H9 (cell line): ENCODE measurements around the gene OR6S1. TPM values are rescaled to one million over a fixed set of nuclear protein-coding genes. Genes with fewer than 3 reads are reported as not detected.

Source experiments
- DNase-seq: peaks from one replicate; pipeline ENCODE4 v3.0.0-alpha.2; 2017
- H2AFZ ChIP-seq: one replicate; pipeline ENCODE4 v1.6.1; 2013; ENCODE audit warnings: mild to moderate bottlenecking, low read length, control low read depth, moderate library complexity
- H2AK5ac ChIP-seq: 2 replicates; pipeline ENCODE4 v1.6.1; 2013; ENCODE audit warnings: low read length, control low read depth, mixed read lengths; ENCODE audit not compliant: insufficient read length
- H2BK120ac ChIP-seq: one replicate; pipeline ENCODE4 v1.6.1; 2013; ENCODE audit warnings: low read depth, mild to moderate bottlenecking, low read length, control low read depth, inconsistent platforms; ENCODE audit not compliant: poor library complexity, severe bottlenecking
- H2BK12ac ChIP-seq: 2 replicates; pipeline ENCODE4 v1.6.1; 2013; ENCODE audit warnings: low read length, control low read depth, mixed read lengths, low read depth; ENCODE audit not compliant: insufficient read length
- H2BK15ac ChIP-seq: 2 replicates; pipeline ENCODE4 v1.6.1; 2013; ENCODE audit warnings: low read depth, low read length, control low read depth
- H2BK20ac ChIP-seq: one replicate; pipeline ENCODE4 v1.6.1; 2013; ENCODE audit warnings: low read depth, mild to moderate bottlenecking, low read length, control low read depth, inconsistent platforms; ENCODE audit not compliant: poor library complexity, severe bottlenecking
- H2BK5ac ChIP-seq: 2 replicates; pipeline ENCODE4 v1.6.1; 2013; ENCODE audit warnings: low read length, control low read depth, mixed read lengths; ENCODE audit not compliant: insufficient read length
- H3K14ac ChIP-seq: 2 replicates; pipeline ENCODE4 v1.6.1; 2013; ENCODE audit warnings: low read length, control low read depth; ENCODE audit not compliant: insufficient read depth
- H3K18ac ChIP-seq: 2 replicates; pipeline ENCODE4 v1.6.1; 2013; ENCODE audit warnings: low read depth, mild to moderate bottlenecking, mixed read lengths, low read length, control low read depth; ENCODE audit not compliant: insufficient read length
- H3K23ac ChIP-seq: 2 replicates; pipeline ENCODE4 v1.6.1; 2013; ENCODE audit warnings: low read length, control low read depth, mixed read lengths, low read depth; ENCODE audit not compliant: insufficient read length
- H3K23me2 ChIP-seq: 2 replicates; pipeline ENCODE4 v1.6.1; 2013; ENCODE audit warnings: low read depth, mild to moderate bottlenecking, mixed read lengths, low read length, control low read depth; ENCODE audit not compliant: insufficient read length, poor library complexity, severe bottlenecking
- H3K27ac ChIP-seq: 2 replicates; pipeline ENCODE4 v1.5.1; 2013; ENCODE audit warnings: low read length, control low read depth, mixed read lengths, low read depth; ENCODE audit not compliant: insufficient read length
- H3K27me3 ChIP-seq: 2 replicates; pipeline ENCODE4 v1.6.1; 2013; ENCODE audit warnings: low read length, control low read depth, inconsistent platforms; ENCODE audit not compliant: insufficient read depth
- H3K4ac ChIP-seq: 2 replicates; pipeline ENCODE4 v1.6.1; 2013; ENCODE audit warnings: low read depth, mild to moderate bottlenecking, control low read depth, inconsistent platforms, low read length, moderate library complexity
- H3K4me1 ChIP-seq: 2 replicates; pipeline ENCODE4 v1.6.1; 2013; ENCODE audit warnings: low read length, control low read depth, inconsistent platforms; ENCODE audit not compliant: insufficient read depth
- H3K4me2 ChIP-seq: 2 replicates; pipeline ENCODE4 v1.6.1; 2013; ENCODE audit warnings: low read length, control low read depth, mixed read lengths; ENCODE audit not compliant: insufficient read length, insufficient read depth
- H3K56ac ChIP-seq: 2 replicates; pipeline ENCODE4 v1.6.1; 2013; ENCODE audit warnings: low read depth, mild to moderate bottlenecking, mixed read lengths, low read length, control low read depth; ENCODE audit not compliant: insufficient read length
- H3K79me1 ChIP-seq: 2 replicates; pipeline ENCODE4 v1.6.1; 2013; ENCODE audit warnings: low read depth, mild to moderate bottlenecking, moderate library complexity, low read length, control low read depth, inconsistent platforms; ENCODE audit not compliant: insufficient read depth, poor library complexity, severe bottlenecking
- H3K79me2 ChIP-seq: 2 replicates; pipeline ENCODE4 v1.6.1; 2013; ENCODE audit warnings: low read length, control low read depth, inconsistent platforms; ENCODE audit not compliant: insufficient read depth
- H3K9ac ChIP-seq: 2 replicates; pipeline ENCODE4 v1.6.1; 2013; ENCODE audit warnings: low read length, control low read depth, mixed read lengths; ENCODE audit not compliant: insufficient read length; ENCODE audit errors: extremely low read depth
- H3K9me3 ChIP-seq: one replicate; pipeline ENCODE4 v1.6.1; 2013; ENCODE audit warnings: low read depth, low read length, inconsistent platforms; ENCODE audit not compliant: control insufficient read depth
- H3T11ph ChIP-seq: one replicate; pipeline ENCODE4 v1.6.1; 2013; ENCODE audit warnings: mild to moderate bottlenecking, low read length, control low read depth, inconsistent platforms
- H4K20me1 ChIP-seq: one replicate; pipeline ENCODE4 v1.6.1; 2013; ENCODE audit not compliant: control insufficient read depth, insufficient read length, insufficient read depth
- H4K5ac ChIP-seq: 2 replicates; pipeline ENCODE4 v1.6.1; 2013; ENCODE audit warnings: low read depth, mild to moderate bottlenecking, mixed read lengths, low read length, control low read depth; ENCODE audit not compliant: insufficient read length
- H4K8ac ChIP-seq: replicated peaks from 2 replicates; pipeline ENCODE4 v1.6.1; 2013; ENCODE audit warnings: low read length, control low read depth, mixed read lengths, low read depth; ENCODE audit not compliant: insufficient read length
- H4K91ac ChIP-seq: 2 replicates; pipeline ENCODE4 v1.6.1; 2013; ENCODE audit warnings: low read depth, mild to moderate bottlenecking, moderate library complexity, mixed read lengths, low read length, control low read depth; ENCODE audit not compliant: insufficient read length
- H3K27ac Mint-ChIP-seq, 3 experiments: 2 replicates in 2 of 3; 3 replicates in 1 of 3; pipeline ENCODE4 v1.8.0; 2020 to 2021; ENCODE audit warnings: mixed read lengths in 3 of 3, mild to moderate bottlenecking in 1 of 3, moderate library complexity in 1 of 3
- H3K27me3 Mint-ChIP-seq: 2 replicates; pipeline ENCODE4 v1.8.0; 2021; ENCODE audit warnings: low read depth, mild to moderate bottlenecking, moderate library complexity, mixed read lengths
- H3K36me3 Mint-ChIP-seq, 3 experiments: 2 replicates in 2 of 3; 3 replicates in 1 of 3; pipeline ENCODE4 v1.8.0; 2020 to 2021; ENCODE audit warnings: low read depth in 3 of 3, mixed read lengths in 3 of 3; ENCODE audit not compliant: insufficient read depth in 1 of 3
- H3K4me1 Mint-ChIP-seq, 2 experiments: 2 replicates each; pipeline ENCODE4 v1.8.0; 2020; ENCODE audit warnings: mixed read lengths in 2 of 2
- H3K4me3 Mint-ChIP-seq, 2 experiments: 2 replicates in 1 of 2; 3 replicates in 1 of 2; pipeline ENCODE4 v1.8.0; 2020 to 2021; ENCODE audit warnings: mild to moderate bottlenecking in 2 of 2, mixed read lengths in 2 of 2, moderate library complexity in 1 of 2
- H3K9me3 Mint-ChIP-seq, 2 experiments: 2 replicates in 1 of 2; 3 replicates in 1 of 2; pipeline ENCODE4 v1.8.0; 2020; ENCODE audit warnings: mild to moderate bottlenecking in 2 of 2, mixed read lengths in 2 of 2, moderate library complexity in 1 of 2
- WGBS: extraction: QIAGEN DNeasy Blood & Tissue Kit; methylation state at CpG from one replicate; pipeline ENCODE4 v1.1.7; 2013; ENCODE audit warnings: missing lambda C conversion rate, low lambda C conversion rate, mixed read lengths; ENCODE audit not compliant: insufficient read length; ENCODE audit errors: extremely low coverage; 5-methylcytosine and 5-hydroxymethylcytosine counted together
- total RNA-seq: library from RNA; stranded (reverse); gene quantifications from 2 replicates; pipeline ENCODE4 v1.2.1, GENCODE V29; 2021
- TF ChIP-seq, protein P1 (sequence below): fragments of 200-600 bp; sonication (generic); conservative IDR thresholded peaks from 3 replicates; pipeline ENCODE4 v1.8.0; 2021; ENCODE audit warnings: antibody characterized with exemption, mild to moderate bottlenecking

Gene OR6S1
- total RNA-seq, 1 experiment from 2014 or later: not detected

GRCh38 chr14:20611277-20611676 is 30.2 kb downstream of the OR6S1 start:
- Mint-ChIP-seq H3K4me3 (no peak overlapping the region), H3K27me3 (no peaks in the 10 kb centered on the region), H3K27ac (no peak overlapping the region), H3K9me3 (no peaks in the 10 kb centered on the region; a peak in 1 of 5 replicates), H3K36me3 (no peaks in the 10 kb centered on the region), H3K4me1 (peaks cover 15 to 18% of the 10 kb centered on the region in 2 experiments)
- Histone ChIP-seq H2AK5ac (no peak overlapping the region), H3K27ac (no peak overlapping the region), H3K14ac (no peak overlapping the region), H4K91ac (no peak overlapping the region), H3K9ac (no peak overlapping the region), H3K23me2 (peaks cover 5% of the 10 kb centered on the region), H4K5ac (no peak overlapping the region), H4K8ac (no peak overlapping the region), H3K4ac (no peak overlapping the region), H3K23ac (no peak overlapping the region), H2AFZ (no peak overlapping the region), H4K20me1 (no peaks in the 10 kb centered on the region), H3K18ac (no peak overlapping the region), H2BK20ac (no peak overlapping the region), H3K27me3 (no peaks in the 10 kb centered on the region), H2BK120ac (no peak overlapping the region), H3K4me1 (no peaks in the 10 kb centered on the region; the same call in 1 of the 2 replicates), H3K56ac (no peak overlapping the region), H2BK5ac (no peak overlapping the region), H3K4me2 (no peak overlapping the region), H3K79me1 (no peaks in the 10 kb centered on the region), H2BK15ac (no peak overlapping the region), H3K79me2 (no peaks in the 10 kb centered on the region), H3T11ph (no peak overlapping the region), H3K9me3 (no peaks in the 10 kb centered on the region), H2BK12ac (no peak overlapping the region)
- no peak for DNase-seq
- no CpG with 5 or more reads among the region's 4 CpGs for WGBS
- TF ChIP-seq, protein P1, sequence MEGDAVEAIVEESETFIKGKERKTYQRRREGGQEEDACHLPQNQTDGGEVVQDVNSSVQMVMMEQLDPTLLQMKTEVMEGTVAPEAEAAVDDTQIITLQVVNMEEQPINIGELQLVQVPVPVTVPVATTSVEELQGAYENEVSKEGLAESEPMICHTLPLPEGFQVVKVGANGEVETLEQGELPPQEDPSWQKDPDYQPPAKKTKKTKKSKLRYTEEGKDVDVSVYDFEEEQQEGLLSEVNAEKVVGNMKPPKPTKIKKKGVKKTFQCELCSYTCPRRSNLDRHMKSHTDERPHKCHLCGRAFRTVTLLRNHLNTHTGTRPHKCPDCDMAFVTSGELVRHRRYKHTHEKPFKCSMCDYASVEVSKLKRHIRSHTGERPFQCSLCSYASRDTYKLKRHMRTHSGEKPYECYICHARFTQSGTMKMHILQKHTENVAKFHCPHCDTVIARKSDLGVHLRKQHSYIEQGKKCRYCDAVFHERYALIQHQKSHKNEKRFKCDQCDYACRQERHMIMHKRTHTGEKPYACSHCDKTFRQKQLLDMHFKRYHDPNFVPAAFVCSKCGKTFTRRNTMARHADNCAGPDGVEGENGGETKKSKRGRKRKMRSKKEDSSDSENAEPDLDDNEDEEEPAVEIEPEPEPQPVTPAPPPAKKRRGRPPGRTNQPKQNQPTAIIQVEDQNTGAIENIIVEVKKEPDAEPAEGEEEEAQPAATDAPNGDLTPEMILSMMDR: no peak
